GM21367 (cell line): ENCODE measurements around the gene FAM240A.
"Not testable (repeated sequence)": the region's sequence is repeated elsewhere in the genome, so short reads cannot be mapped to it uniquely, and the experiment has no call there.

Source experiments
- ATAC-seq: cut with Tn5 transposase; IDR thresholded peaks from one replicate; pipeline ENCODE4 v1.9.1; 2021; ENCODE audit not compliant: unreplicated experiment

FAM240A gene

GRCh38 chr3:46586738-46587246, 25.5 kb upstream of the FAM240A start:
- ATAC-seq: no peak

- not testable (repeated sequence) for ATAC-seq
Observed at GRCh38 chr3:46587268-46587667, 25.1 kb upstream of the FAM240A start.

- no peak for ATAC-seq
Observed at GRCh38 chr3:46593274-46593862, 19.0 kb upstream of the FAM240A start.

- ATAC-seq: no peak
Observed at GRCh38 chr3:46593979-46594378, 18.3 kb upstream of the FAM240A start.

- no peak for ATAC-seq
Observed at GRCh38 chr3:46594723-46595122, 17.6 kb upstream of the FAM240A start.

- no peak for ATAC-seq
Observed at GRCh38 chr3:46595819-46596314, 16.5 kb upstream of the FAM240A start.

- ATAC-seq: no peak
Observed at GRCh38 chr3:46599590-46599989, 12.7 kb upstream of the FAM240A start.

GRCh38 chr3:46603446-46604046, 8.8 kb upstream of the FAM240A start:
- ATAC-seq: no peak

- no peak for ATAC-seq
Observed at GRCh38 chr3:46604127-46604526, 8.2 kb upstream of the FAM240A start.

GRCh38 chr3:46607603-46608028, 4.7 kb upstream of the FAM240A start:
- no peak for ATAC-seq

- no peak for ATAC-seq
Observed at GRCh38 chr3:46609212-46609721, 3.1 kb upstream of the FAM240A start.

- no peak for ATAC-seq
Observed at GRCh38 chr3:46609944-46610722, 2.2 kb upstream of the FAM240A start.

GRCh38 chr3:46613313-46614005, 1.1 kb downstream of the FAM240A start:
- no peak for ATAC-seq

GRCh38 chr3:46614431-46614830, 2.1 kb downstream of the FAM240A start:
- no peak for ATAC-seq

- ATAC-seq: no peak
Observed at GRCh38 chr3:46615050-46615775, 2.9 kb downstream of the FAM240A start.

GRCh38 chr3:46615976-46616375, 3.7 kb downstream of the FAM240A start:
- no peak for ATAC-seq

GRCh38 chr3:46617941-46618340, 5.6 kb downstream of the FAM240A start:
- ATAC-seq: no peak

- no peak for ATAC-seq
Observed at GRCh38 chr3:46619845-46620778, 7.8 kb downstream of the FAM240A start.

GRCh38 chr3:46624533-46624932, 12.2 kb downstream of the FAM240A start:
- ATAC-seq: no peak
